A549 (cell line): ENCODE measurements around the gene PRKCE. TPM values are rescaled to one million over a fixed set of nuclear protein-coding genes. Genes with fewer than 3 reads are reported as not detected.

Experiments
- ATAC-seq, 2 experiments: fragments of 200-7000 bp in 1 of 2; fragments of >200 bp in 1 of 2; cut with Nextera tagmentation in 1 of 2; cut with Tn5 transposase in 1 of 2; 3 replicates each; pipeline versions ENCODE4 v1.8.0 to v1.9.1; 2018 to 2020; ENCODE audit warnings: mild to moderate bottlenecking in 1 of 2, moderate library complexity in 1 of 2
- CTCF ChIA-PET: fragments of 300-600 bp; sonication (Branson Sonifier 250); formaldehyde crosslinking; extraction: SDS; loops from one replicate; lab custom pipeline; 2021; ENCODE audit warnings: antibody characterized with exemption, inconsistent platforms; lab: Yijun Ruan, JAX
- POLR2A ChIA-PET: fragments of 350-600 bp; formaldehyde crosslinking; extraction: SDS; loops from one replicate; lab custom pipeline; 2021; ENCODE audit warnings: antibody characterized with exemption, inconsistent platforms; lab: Yijun Ruan, JAX
- DNase-seq, 2 experiments: peaks; one replicate each; pipeline versions ENCODE4 v3.0.0 to v3.0.0-alpha.2; 2011 to 2016; ENCODE audit warnings: low read depth in 1 of 2, low spot score in 1 of 2
- FAIRE-seq: peaks from 2 replicates; lab custom pipeline; 2011; peaks lifted over from hg19 to GRCh38; lab: Jason Lieb, UNC
- H3K27ac ChIP-seq, 2 experiments: fragments of >200 bp; sonication (Bioruptor Twin); formaldehyde crosslinking; 3 replicates each; pipeline ENCODE4 v1.5.1; 2016 to 2017
- H3K4me1 ChIP-seq: fragments of >200 bp; sonication (Bioruptor Twin); formaldehyde crosslinking; 3 replicates; pipeline ENCODE4 v1.6.1; 2016
- H3K4me2 ChIP-seq: fragments of >200 bp; sonication (Bioruptor Twin); formaldehyde crosslinking; 3 replicates; pipeline ENCODE4 v1.6.1; 2016
- H3K4me3 ChIP-seq: fragments of >200 bp; sonication (Bioruptor Twin); formaldehyde crosslinking; 3 replicates; pipeline ENCODE4 v1.5.1; 2016
- H3K9me3 ChIP-seq: fragments of >200 bp; sonication (Bioruptor Twin); formaldehyde crosslinking; 3 replicates; pipeline ENCODE4 v1.6.1; 2016
- ATOH8 ChIP-seq: fragments of 250-450 bp; sonication (Bioruptor Pico); IDR thresholded peaks from 2 replicates; pipeline ENCODE4 v1.5.0; 2020; ENCODE audit warnings: low read depth, mild to moderate bottlenecking, moderate library complexity
- CEBPB ChIP-seq, 2 experiments: fragments of >200 bp in 1 of 2; sonication (Bioruptor Twin) in 1 of 2; formaldehyde crosslinking in 1 of 2; IDR thresholded peaks; 2 replicates each; pipeline ENCODE4 v1.6.1; 2012 to 2016
- E2F6 ChIP-seq: IDR thresholded peaks from 2 replicates; pipeline ENCODE4 v1.6.1; 2012; ENCODE audit warnings: low read depth, borderline replicate concordance
- EP300 ChIP-seq, 2 experiments: fragments of >200 bp; sonication (Bioruptor Twin); formaldehyde crosslinking; IDR thresholded peaks; 2 replicates in 1 of 2; 3 replicates in 1 of 2; pipeline ENCODE4 v1.6.1; 2016 to 2017
- FOSL2 ChIP-seq, 2 experiments: fragments of 450-650 bp in 1 of 2; fragments of >200 bp in 1 of 2; sonication (Bioruptor Twin) in 1 of 2; formaldehyde crosslinking; IDR thresholded peaks; 2 replicates each; pipeline versions ENCODE4 v1.5.0 to v1.6.1; 2016 to 2020; ENCODE audit warnings: mild to moderate bottlenecking in 1 of 2, moderate library complexity in 1 of 2
- FOXS1 ChIP-seq: fragments of 250-450 bp; sonication (Bioruptor Pico); IDR thresholded peaks from 2 replicates; pipeline ENCODE4 v1.5.0; 2020; ENCODE audit warnings: mild to moderate bottlenecking, moderate library complexity
- HDAC2 ChIP-seq: fragments of 200-600 bp; sonication (generic); IDR thresholded peaks from 2 replicates; pipeline ENCODE4 v1.6.1; 2016
- HMGXB4 ChIP-seq: fragments of 250-450 bp; sonication (Bioruptor Pico); IDR thresholded peaks from 2 replicates; pipeline ENCODE4 v1.5.0; 2021; ENCODE audit warnings: mild to moderate bottlenecking, moderate library complexity, borderline replicate concordance
- JUN ChIP-seq, 2 experiments: fragments of >200 bp; sonication (Bioruptor Twin); formaldehyde crosslinking; IDR thresholded peaks; 2 replicates in 1 of 2; 3 replicates in 1 of 2; pipeline ENCODE4 v1.6.1; 2016 to 2017
- KDM1A ChIP-seq: fragments of 200-600 bp; sonication (generic); IDR thresholded peaks from 2 replicates; pipeline ENCODE4 v1.6.1; 2016; ENCODE audit warnings: low read depth, mild to moderate bottlenecking
- MAFK ChIP-seq: fragments of 450-650 bp; IDR thresholded peaks from 2 replicates; pipeline ENCODE4 v1.6.1; 2014; ENCODE audit not compliant: partially characterized antibody
- MAX ChIP-seq: IDR thresholded peaks from 2 replicates; pipeline ENCODE4 v1.6.1; 2012
- NFE2L2 ChIP-seq: fragments of 150-350 bp; conservative IDR thresholded peaks from 2 replicates; pipeline ENCODE4 v1.6.1; 2014; ENCODE audit warnings: low read length
- POLR2AphosphoS2 ChIP-seq: conservative IDR thresholded peaks from 2 replicates; pipeline ENCODE4 v1.6.1; 2012; ENCODE audit warnings: low read length, improper control_type of control experiment, inconsistent platforms
- RAD21 ChIP-seq, 2 experiments: fragments of >200 bp in 1 of 2; sonication (Bioruptor Twin) in 1 of 2; formaldehyde crosslinking in 1 of 2; IDR thresholded peaks in 1 of 2; conservative IDR thresholded peaks in 1 of 2; 2 replicates in 1 of 2; 3 replicates in 1 of 2; pipeline ENCODE4 v1.6.1; 2012 to 2018; ENCODE audit warnings: inconsistent platforms in 1 of 2
- RCOR1 ChIP-seq: fragments of 150-350 bp; IDR thresholded peaks from 2 replicates; pipeline ENCODE4 v1.6.1; 2014; ENCODE audit warnings: antibody characterized with exemption, low read length, low read depth
- RNF2 ChIP-seq: fragments of 200-600 bp; sonication (generic); IDR thresholded peaks from 2 replicates; pipeline ENCODE4 v1.6.1; 2016; ENCODE audit warnings: low read depth, mild to moderate bottlenecking, antibody characterized with exemption, moderate library complexity, borderline replicate concordance
- TFCP2L1 ChIP-seq: fragments of 250-450 bp; sonication (Bioruptor Pico); IDR thresholded peaks from 2 replicates; pipeline ENCODE4 v1.5.0; 2021; ENCODE audit warnings: mild to moderate bottlenecking
- TP53 ChIP-seq: fragments of 250-450 bp; sonication (Bioruptor Pico); IDR thresholded peaks from 2 replicates; pipeline ENCODE4 v1.5.0; 2021; ENCODE audit warnings: mild to moderate bottlenecking, moderate library complexity
- WGBS: methylation state at CpG from one replicate; pipeline ENCODE4 v1.1.6; 2017; ENCODE audit errors: missing lambda C conversion rate; 5-methylcytosine and 5-hydroxymethylcytosine counted together
- polyA plus RNA-seq, 4 experiments: library from polyadenylated mRNA; depleted of rRNA in 3 of 4; stranded (reverse); fragments of >200 nt; fragmentation: RNase III in 1 of 4; extraction: RNeasy Plus Mini Kit Qiagen cat#74134 plus additional on column Dnase treatment in 1 of 4; gene quantifications; 2 replicates in 3 of 4; 3 replicates in 1 of 4; pipeline ENCODE4 v1.2.3, GENCODE V29; 2011 to 2017
- TF ChIP-seq, protein P1 (sequence below): IDR thresholded peaks from 2 replicates; pipeline ENCODE4 v1.6.1; 2012
- TF ChIP-seq, protein P2 (sequence below): fragments of 150-350 bp; IDR thresholded peaks from 2 replicates; pipeline ENCODE4 v1.6.1; 2014; ENCODE audit warnings: low read depth, mild to moderate bottlenecking, low read length

Gene PRKCE
- polyA plus RNA-seq, 2 of the 4 experiments (the other 2 are of a cell fraction) = 11.5 to 12.0 TPM

- 75% methylated on average over 3 of the region's 3 CpGs for WGBS
- no peak for ATAC-seq
- DNase-seq = no peak
- Histone ChIP-seq H3K4me2 (no peak overlapping the region), H3K4me1 (peaks cover 68% of the 10 kb centered on the region), H3K4me3 (no peak overlapping the region), H3K9me3 (no peaks in the 10 kb centered on the region), H3K27ac (peak overlapping the region; percentile 84 to 89; a peak in 4 of 6 replicates)
- ChIA-PET CTCF (interaction anchor here (1.0 to 5.8 kb wide), 6 partner anchors 8 to 223 kb away, joined by 3 to 30 read pairs (median 4); no protein-coding TSS in a partner anchor), POLR2A (interaction anchor here (1.0 kb wide), 1 partner anchor 9 kb away, joined by 3 read pairs; no protein-coding TSS in a partner anchor)
- TF ChIP-seq HMGXB4 (CRISPR knock-in tag) (no peak), MAFK (peak; percentile 58)
- FAIRE-seq = no peak
These were observed 419.6 kb downstream of the PRKCE start for GRCh38 chr2:46071074-46071473.

GRCh38 chr2:46072101-46072820, 420.8 kb downstream of the PRKCE start:
- DNase-seq = no peak
- Histone ChIP-seq H3K9me3 (no peaks in the 10 kb centered on the region), H3K4me2 (peak overlapping the region; percentile 85), H3K4me1 (peaks cover 64% of the 10 kb centered on the region), H3K4me3 (no peak overlapping the region), H3K27ac (peak overlapping the region; percentile 84 to 89)
- TF ChIP-seq HMGXB4 (CRISPR knock-in tag) = no peak
- CTCF ChIA-PET = interaction anchor here (0.7 to 5.8 kb wide), 5 partner anchors 9 to 222 kb away, joined by 3 to 30 read pairs (median 4); no protein-coding TSS in a partner anchor
- FAIRE-seq = no peak
- ATAC-seq = no peak
- 89% methylated on average over 8 of the region's 8 CpGs for WGBS
- POLR2A ChIA-PET = interaction anchor here (1.0 kb wide), 1 partner anchor 8 kb away, joined by 3 read pairs; no protein-coding TSS in a partner anchor

GRCh38 chr2:46073540-46074046, 422.1 kb downstream of the PRKCE start:
- peak; percentile 86 for FAIRE-seq
- ChIA-PET CTCF (interaction anchor here (0.6 to 5.8 kb wide), 5 partner anchors 10 to 221 kb away, joined by 3 to 30 read pairs (median 9); no protein-coding TSS in a partner anchor), POLR2A (interaction anchor here (0.9 to 1.9 kb wide), 3 partner anchors 24 to 223 kb away, joined by 3 to 5 read pairs (median 4); partner anchors contain the start of gene EPAS1)
- peaks cover 59% of the 10 kb centered on the region for H3K4me1 ChIP-seq
- H3K27ac ChIP-seq = peak overlapping the region; percentile 84 to 89
- ATAC-seq = peak; percentile 91
- H3K4me2 ChIP-seq = peak overlapping the region; percentile 85
- DNase-seq = peak; percentile 80 to 89
- WGBS = 1% methylated on average over 9 of the region's 9 CpGs
- no peaks in the 10 kb centered on the region for H3K9me3 ChIP-seq
- H3K4me3 ChIP-seq = peak overlapping the region; percentile 26
- TF ChIP-seq RCOR1 = no peak
- no peak for TF ChIP-seq FOXS1 (CRISPR knock-in tag)
- peak; percentile 16 to 34; a peak in 3 of 5 replicates for TF ChIP-seq RAD21 (conservative IDR thresholded peaks at IDR 0.05 in 1 of 2, IDR thresholded peaks at IDR 0.05 in 1 of 2)
- no peak for TF ChIP-seq HDAC2
- peak; percentile 52 for TF ChIP-seq MAFK
- no peak for TF ChIP-seq POLR2AphosphoS2
- no peak for TF ChIP-seq TFCP2L1 (CRISPR knock-in tag)
- TF ChIP-seq RNF2 = no peak
- no peak for TF ChIP-seq CEBPB (IDR thresholded peaks at IDR 0.05)
- TF ChIP-seq TP53 (CRISPR knock-in tag) = no peak
- TF ChIP-seq FOSL2 (IDR thresholded peaks at IDR 0.05) = peak; percentile 78
- TF ChIP-seq FOSL2 (CRISPR knock-in tag; IDR thresholded peaks at IDR 0.05) = peak; percentile 85
- 0 out of 2 replicates have a peak, but pooled peaks have one; percentile 37 for TF ChIP-seq ATOH8 (CRISPR knock-in tag)
- TF ChIP-seq, protein P1, sequence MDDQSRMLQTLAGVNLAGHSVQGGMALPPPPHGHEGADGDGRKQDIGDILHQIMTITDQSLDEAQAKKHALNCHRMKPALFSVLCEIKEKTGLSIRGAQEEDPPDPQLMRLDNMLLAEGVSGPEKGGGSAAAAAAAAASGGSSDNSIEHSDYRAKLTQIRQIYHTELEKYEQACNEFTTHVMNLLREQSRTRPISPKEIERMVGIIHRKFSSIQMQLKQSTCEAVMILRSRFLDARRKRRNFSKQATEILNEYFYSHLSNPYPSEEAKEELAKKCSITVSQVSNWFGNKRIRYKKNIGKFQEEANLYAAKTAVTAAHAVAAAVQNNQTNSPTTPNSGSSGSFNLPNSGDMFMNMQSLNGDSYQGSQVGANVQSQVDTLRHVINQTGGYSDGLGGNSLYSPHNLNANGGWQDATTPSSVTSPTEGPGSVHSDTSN = no peak
- TF ChIP-seq NFE2L2 = no peak
- peak; percentile 26 to 49; a peak in 2 of 5 replicates for TF ChIP-seq EP300 (IDR thresholded peaks at IDR 0.05)
- TF ChIP-seq E2F6 = 0 out of 2 replicates have a peak, but pooled peaks have one; percentile 6
- TF ChIP-seq, protein P2, sequence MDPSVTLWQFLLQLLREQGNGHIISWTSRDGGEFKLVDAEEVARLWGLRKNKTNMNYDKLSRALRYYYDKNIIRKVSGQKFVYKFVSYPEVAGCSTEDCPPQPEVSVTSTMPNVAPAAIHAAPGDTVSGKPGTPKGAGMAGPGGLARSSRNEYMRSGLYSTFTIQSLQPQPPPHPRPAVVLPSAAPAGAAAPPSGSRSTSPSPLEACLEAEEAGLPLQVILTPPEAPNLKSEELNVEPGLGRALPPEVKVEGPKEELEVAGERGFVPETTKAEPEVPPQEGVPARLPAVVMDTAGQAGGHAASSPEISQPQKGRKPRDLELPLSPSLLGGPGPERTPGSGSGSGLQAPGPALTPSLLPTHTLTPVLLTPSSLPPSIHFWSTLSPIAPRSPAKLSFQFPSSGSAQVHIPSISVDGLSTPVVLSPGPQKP = no peak
- no peak for TF ChIP-seq KDM1A
- peak in 1 of 2 experiments; percentile 77; a peak in 3 of 5 replicates for TF ChIP-seq JUN (IDR thresholded peaks at IDR 0.05)
- peak; percentile 70 for TF ChIP-seq MAX
